ENCODE data around the gene ST6GALNAC4.

DNA sequence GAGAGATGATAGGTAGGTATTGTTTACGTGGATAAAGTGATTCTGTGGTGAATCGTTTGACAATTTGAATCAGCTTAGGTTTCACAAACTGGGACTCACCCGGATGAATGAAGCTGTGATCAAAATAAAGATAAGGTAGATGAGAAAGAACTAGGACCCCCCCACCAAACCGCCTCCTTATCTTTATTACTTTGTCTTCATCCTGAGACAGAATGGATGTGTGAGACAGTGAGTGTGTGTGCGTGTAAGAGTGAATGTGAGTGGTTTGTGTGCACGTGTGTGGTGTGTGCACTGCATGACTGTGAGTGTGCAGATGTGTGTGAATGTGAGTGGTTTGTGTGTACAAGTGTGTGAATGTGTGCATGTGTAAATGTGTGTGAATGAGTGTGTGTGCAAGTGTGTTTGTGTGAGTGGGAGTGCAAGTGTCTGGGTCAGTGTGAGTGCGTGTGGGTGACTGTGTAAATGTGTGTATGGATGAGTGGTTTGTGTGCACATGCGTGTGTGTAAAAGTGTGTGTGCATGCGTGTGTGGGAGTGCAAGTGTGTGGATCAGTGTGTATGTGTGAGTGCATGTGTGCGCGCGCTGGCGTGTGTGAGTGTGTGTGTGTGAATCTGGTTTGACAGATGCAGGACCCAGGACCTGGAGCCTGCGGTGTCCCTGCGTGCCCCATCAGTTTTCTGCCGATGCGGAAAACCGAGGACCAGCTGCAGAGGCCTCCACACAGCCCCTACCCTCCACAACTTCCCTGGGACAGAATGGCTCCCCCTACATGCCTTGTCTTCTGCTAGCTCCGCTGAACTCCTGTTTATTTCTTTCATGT is 51.0 kb downstream of the ST6GALNAC4 start:
- TF ChIP-seq, protein P1, sequence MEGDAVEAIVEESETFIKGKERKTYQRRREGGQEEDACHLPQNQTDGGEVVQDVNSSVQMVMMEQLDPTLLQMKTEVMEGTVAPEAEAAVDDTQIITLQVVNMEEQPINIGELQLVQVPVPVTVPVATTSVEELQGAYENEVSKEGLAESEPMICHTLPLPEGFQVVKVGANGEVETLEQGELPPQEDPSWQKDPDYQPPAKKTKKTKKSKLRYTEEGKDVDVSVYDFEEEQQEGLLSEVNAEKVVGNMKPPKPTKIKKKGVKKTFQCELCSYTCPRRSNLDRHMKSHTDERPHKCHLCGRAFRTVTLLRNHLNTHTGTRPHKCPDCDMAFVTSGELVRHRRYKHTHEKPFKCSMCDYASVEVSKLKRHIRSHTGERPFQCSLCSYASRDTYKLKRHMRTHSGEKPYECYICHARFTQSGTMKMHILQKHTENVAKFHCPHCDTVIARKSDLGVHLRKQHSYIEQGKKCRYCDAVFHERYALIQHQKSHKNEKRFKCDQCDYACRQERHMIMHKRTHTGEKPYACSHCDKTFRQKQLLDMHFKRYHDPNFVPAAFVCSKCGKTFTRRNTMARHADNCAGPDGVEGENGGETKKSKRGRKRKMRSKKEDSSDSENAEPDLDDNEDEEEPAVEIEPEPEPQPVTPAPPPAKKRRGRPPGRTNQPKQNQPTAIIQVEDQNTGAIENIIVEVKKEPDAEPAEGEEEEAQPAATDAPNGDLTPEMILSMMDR (conservative IDR thresholded peaks at IDR 0.05; ENCODE audit: low read length) = no peak
- no peak for TF ChIP-seq EZH2phosphoT487 (IDR thresholded peaks at IDR 0.05; ENCODE audit: borderline replicate concordance, low read depth, low read length)

Data from OCI-LY7 (cell line).